Left lung (tissue), 10 donors: ENCODE data around the gene IL5RA. TPM values are rescaled to one million over a fixed set of nuclear protein-coding genes. Genes with fewer than 3 reads are reported as not detected.
A peak's percentile ranks its signal among the peaks of the same experiment; 100 is the strongest.

Experiments used
- ATAC-seq: fragments of 200-7000 bp; cut with Tn5 transposase; one replicate; pipeline ENCODE4 v1.9.1; 2020; ENCODE audit warnings: moderate library complexity
- DNase-seq, 4 donors: peaks; one replicate each; pipeline ENCODE4 v3.0.0-alpha.2; 2013 to 2020
- H3K27ac ChIP-seq, 2 donors: fragments of 200-600 bp; sonication (generic) in 1 of 2; one replicate each; pipeline versions ENCODE4 v1.5.0 to v1.8.0; 2020 to 2021
- H3K27me3 ChIP-seq, 2 donors: fragments of 200-600 bp; sonication (generic) in 1 of 2; one replicate each; pipeline versions ENCODE4 v1.5.0 to v1.8.0; 2020 to 2021
- H3K36me3 ChIP-seq, 2 donors: fragments of 200-600 bp; sonication (generic) in 1 of 2; one replicate each; pipeline versions ENCODE4 v1.5.0 to v1.8.0; 2020 to 2021
- H3K4me1 ChIP-seq, 2 donors: fragments of 200-600 bp; one replicate each; pipeline ENCODE4 v1.8.0; 2021
- H3K4me3 ChIP-seq, 2 donors: fragments of 200-600 bp; sonication (generic) in 1 of 2; one replicate each; pipeline versions ENCODE4 v1.5.0 to v1.8.0; 2020 to 2021; ENCODE audit warnings: mild to moderate bottlenecking in 1 of 2
- H3K9me3 ChIP-seq, 2 donors: fragments of 200-600 bp; sonication (generic) in 1 of 2; one replicate each; pipeline versions ENCODE4 v1.5.0 to v1.8.0; 2020 to 2021
- intact Hi-C, 2 donors: fragments of 100-400 bp; cut with DNase I; formaldehyde crosslinking; loops; one replicate each; pipeline versions ENCODE4 v1.11.2 to v1.14.2; 2022
- polyA plus RNA-seq, 6 donors: library from polyadenylated mRNA; unstranded; fragments of 120-200 nt; gene quantifications; one replicate each; pipeline ENCODE4 v1.2.1, GENCODE V29; 2013; ENCODE audit not compliant: insufficient read length in 6 of 6
- total RNA-seq, 2 donors: library from RNA; stranded (reverse); fragmentation: NEBNext Ultra II Directional; extraction: Animal tissue kit (Norgen Biotek cat#: 25700); gene quantifications; one replicate each; pipeline ENCODE4 v1.2.1, GENCODE V29; 2021
- TF ChIP-seq, protein P1 (sequence below), 2 donors: fragments of 200-600 bp; sonication (generic) in 1 of 2; IDR thresholded peaks; one replicate each; pipeline versions ENCODE4 v1.5.0 to v1.8.0; 2021; ENCODE audit warnings: antibody characterized with exemption in 2 of 2
- donor health status: DM: no; HTN: yes; CAD: no.
- donor health status: DM: no; HTN: no; CAD: no.

IL5RA gene
- total and polyA plus RNA-seq, 8 donors: 0.50 to 5.2 (median 2.9) TPM

DNA sequence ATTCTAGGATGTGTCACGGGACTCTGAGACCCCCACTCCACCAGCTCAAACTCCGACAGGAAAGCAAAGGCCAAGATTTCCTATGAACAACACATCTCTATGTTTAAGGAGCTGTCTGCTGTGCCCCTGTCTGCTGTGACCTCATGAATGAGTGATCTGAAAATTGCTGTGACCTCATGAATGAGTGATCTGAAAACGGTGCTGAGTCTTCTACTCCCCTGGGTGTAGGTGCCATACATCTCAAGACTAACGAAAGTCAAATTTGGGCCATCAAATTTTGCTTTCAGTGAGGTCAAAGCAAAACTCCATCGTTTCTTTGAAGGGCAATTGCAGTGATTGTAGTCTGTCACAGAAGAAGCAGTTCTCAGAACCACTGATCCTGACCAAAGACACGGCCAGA, 24.4 kb downstream of the IL5RA start:
- Histone ChIP-seq H3K27me3 (no peaks in the 10 kb centered on the region), H3K36me3 (no peaks in the 10 kb centered on the region), H3K27ac (peak overlapping the region in 1 of 2 donors; percentile 34), H3K9me3 (no peaks in the 10 kb centered on the region), H3K4me1 (no peaks in the 10 kb centered on the region), H3K4me3 (no peak overlapping the region)
- intact Hi-C loops: no loop called here
- TF ChIP-seq, protein P1, sequence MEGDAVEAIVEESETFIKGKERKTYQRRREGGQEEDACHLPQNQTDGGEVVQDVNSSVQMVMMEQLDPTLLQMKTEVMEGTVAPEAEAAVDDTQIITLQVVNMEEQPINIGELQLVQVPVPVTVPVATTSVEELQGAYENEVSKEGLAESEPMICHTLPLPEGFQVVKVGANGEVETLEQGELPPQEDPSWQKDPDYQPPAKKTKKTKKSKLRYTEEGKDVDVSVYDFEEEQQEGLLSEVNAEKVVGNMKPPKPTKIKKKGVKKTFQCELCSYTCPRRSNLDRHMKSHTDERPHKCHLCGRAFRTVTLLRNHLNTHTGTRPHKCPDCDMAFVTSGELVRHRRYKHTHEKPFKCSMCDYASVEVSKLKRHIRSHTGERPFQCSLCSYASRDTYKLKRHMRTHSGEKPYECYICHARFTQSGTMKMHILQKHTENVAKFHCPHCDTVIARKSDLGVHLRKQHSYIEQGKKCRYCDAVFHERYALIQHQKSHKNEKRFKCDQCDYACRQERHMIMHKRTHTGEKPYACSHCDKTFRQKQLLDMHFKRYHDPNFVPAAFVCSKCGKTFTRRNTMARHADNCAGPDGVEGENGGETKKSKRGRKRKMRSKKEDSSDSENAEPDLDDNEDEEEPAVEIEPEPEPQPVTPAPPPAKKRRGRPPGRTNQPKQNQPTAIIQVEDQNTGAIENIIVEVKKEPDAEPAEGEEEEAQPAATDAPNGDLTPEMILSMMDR (IDR thresholded peaks at IDR 0.05): no peak
- no peak for DNase-seq
- ATAC-seq: no peak

GRCh38 chr3:3084890-3085289, 25.3 kb downstream of the IL5RA start:
- Histone ChIP-seq H3K27me3 (no peaks in the 10 kb centered on the region), H3K27ac (no peak overlapping the region), H3K9me3 (no peaks in the 10 kb centered on the region), H3K36me3 (no peaks in the 10 kb centered on the region), H3K4me3 (no peak overlapping the region), H3K4me1 (no peaks in the 10 kb centered on the region)
- no peak for ATAC-seq
- no peak for DNase-seq
- TF ChIP-seq, protein P1 (IDR thresholded peaks at IDR 0.05): no peak
- intact Hi-C loops: no loop called here

DNA sequence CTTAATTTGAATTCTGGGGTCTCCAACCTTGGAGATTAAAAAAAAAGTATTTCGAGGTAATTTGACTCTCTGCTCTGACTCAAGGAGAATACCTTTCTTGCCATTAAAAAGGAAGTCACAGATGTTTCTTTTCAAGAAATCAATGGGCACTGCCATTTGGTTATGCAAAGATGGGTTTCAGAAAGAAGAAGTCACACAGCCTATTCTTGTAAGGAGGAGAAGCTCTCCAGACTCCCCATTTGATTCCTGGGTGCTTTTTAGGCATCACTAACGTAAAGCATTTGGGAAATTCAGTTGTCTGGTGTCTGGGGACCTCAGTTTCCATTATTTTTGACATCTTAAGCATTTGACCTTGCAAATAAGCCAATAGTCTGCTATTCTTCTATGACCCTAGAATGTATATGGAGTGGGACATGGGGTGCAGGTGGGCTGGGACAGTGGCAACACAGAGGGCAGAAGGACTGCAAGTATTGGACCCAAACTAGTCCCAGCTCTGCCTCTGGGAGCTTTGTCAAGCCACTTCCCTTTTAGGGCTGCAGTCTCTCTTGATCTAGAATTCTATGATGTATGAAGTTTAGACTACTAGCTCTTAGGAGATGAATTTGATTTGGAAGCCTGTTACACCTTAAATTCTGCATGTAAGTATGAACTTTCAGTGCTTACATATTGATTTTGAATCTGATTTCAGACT, 27.8 kb downstream of the IL5RA start:
- DNase-seq (no peak), ATAC-seq (no peak)
- H3K4me3 ChIP-seq: no peak overlapping the region
- H3K4me1 ChIP-seq: no peaks in the 10 kb centered on the region
- TF ChIP-seq, protein P1 (IDR thresholded peaks at IDR 0.05): no peak
- no peaks in the 10 kb centered on the region for H3K36me3 ChIP-seq
- no peaks in the 10 kb centered on the region for H3K9me3 ChIP-seq
- no peaks in the 10 kb centered on the region for H3K27me3 ChIP-seq
- H3K27ac ChIP-seq: no peak overlapping the region
- intact Hi-C loops: no loop called here

GRCh38 chr3:3081381-3082233, 28.6 kb downstream of the IL5RA start:
- Histone ChIP-seq H3K4me1 (no peaks in the 10 kb centered on the region), H3K27ac (no peak overlapping the region), H3K27me3 (no peaks in the 10 kb centered on the region), H3K4me3 (no peak overlapping the region), H3K9me3 (no peaks in the 10 kb centered on the region), H3K36me3 (no peaks in the 10 kb centered on the region)
- intact Hi-C loops: no loop called here
- TF ChIP-seq, protein P1 (IDR thresholded peaks at IDR 0.05): no peak
- ATAC-seq (no peak), DNase-seq (no peak)

DNA sequence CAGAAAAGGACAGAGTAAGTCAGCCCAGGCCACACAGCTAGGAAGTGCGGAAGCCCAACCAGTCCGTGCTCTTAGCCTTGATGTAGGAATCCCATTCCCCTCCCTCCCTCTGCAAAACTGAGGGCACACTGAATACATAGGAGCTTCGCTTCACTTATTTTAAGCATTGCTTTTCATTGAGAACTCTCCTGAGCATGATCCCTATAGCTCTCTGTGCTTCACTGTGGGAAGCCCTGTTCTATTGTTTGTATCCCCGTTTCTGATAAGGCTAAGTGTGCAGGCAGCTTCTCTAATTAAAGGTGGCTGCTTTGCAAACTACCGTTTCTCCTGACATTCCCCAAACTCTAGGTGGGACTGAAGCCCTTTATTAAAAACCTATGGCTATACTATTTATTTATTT, 29.9 kb downstream of the IL5RA start:
- TF ChIP-seq, protein P1 (IDR thresholded peaks at IDR 0.05): no peak
- intact Hi-C loops: no loop called here

More for the DNA sequence above, 29.9 kb downstream of the IL5RA start:
- Histone ChIP-seq H3K9me3 (no peaks in the 10 kb centered on the region), H3K27ac (no peak overlapping the region), H3K4me3 (no peak overlapping the region), H3K4me1 (no peaks in the 10 kb centered on the region), H3K27me3 (no peaks in the 10 kb centered on the region), H3K36me3 (no peaks in the 10 kb centered on the region)
- DNase-seq (no peak), ATAC-seq (no peak)
